GM21528 (cell line): ENCODE data around the gene GSG1L.

Experiments
- ATAC-seq: cut with Tn5 transposase; IDR thresholded peaks from one replicate; pipeline ENCODE4 v1.9.1; 2021; ENCODE audit warnings: mild to moderate bottlenecking, moderate library complexity; ENCODE audit not compliant: unreplicated experiment, low FRiP score

The GSG1L gene

DNA sequence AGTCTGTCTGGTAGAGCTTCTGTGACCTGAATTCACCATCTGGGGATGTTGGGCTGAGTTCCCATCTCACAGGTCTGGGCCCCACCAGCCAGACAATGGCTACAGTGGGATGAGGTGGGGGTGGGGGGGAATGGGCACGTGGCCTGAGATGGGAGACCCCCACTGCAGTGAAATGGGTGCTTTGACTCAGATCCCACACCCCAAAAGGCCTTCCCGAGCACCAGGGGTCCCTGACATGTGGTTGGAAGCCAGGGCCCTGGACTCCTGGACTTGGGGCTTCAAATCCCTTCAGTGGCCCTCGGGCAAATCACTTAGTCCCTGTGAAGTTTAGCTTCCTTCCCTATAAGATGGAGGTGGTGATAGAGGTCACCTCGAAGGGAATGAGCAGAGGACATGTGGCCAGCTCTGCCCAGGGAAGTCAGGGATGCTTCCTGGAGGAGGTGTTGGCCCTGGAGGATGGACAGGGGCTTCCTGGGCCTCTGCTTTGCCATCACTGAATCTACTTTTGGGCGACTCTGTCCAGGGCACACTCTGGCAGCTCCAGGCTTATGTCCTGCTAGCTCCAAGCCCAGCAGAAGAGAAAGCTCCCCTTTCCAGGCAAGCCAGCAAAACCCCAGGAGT lies 295.4 kb downstream of the GSG1L start:
- no peak for ATAC-seq

- ATAC-seq = no peak
These were observed 296.4 kb downstream of the GSG1L start for GRCh38 chr16:27767081-27767480.

- ATAC-seq = no peak
These were observed 297.1 kb downstream of the GSG1L start for GRCh38 chr16:27766236-27766925.

- ATAC-seq = no peak
These were observed 298.4 kb downstream of the GSG1L start for GRCh38 chr16:27764869-27765675.

DNA sequence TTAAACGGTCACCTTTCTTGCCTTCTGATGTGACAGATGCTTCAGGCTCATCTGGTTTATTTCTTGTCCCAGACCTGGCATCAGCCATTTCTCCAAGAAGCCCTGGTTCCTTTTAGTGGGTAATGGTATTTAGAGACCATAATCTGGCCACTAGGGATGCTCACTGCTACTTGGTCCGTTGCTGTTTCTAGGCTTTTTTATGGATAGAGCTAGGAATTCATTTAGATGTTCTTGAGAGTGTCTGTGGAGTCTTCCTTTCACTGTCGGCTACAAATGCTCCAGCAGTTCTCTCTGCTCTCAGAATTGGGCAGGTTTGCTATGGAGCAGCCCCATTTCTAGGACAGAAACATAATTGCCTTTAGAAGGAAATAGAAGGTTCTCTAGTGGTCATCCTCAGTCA lies 299.1 kb downstream of the GSG1L start:
- ATAC-seq = no peak

GRCh38 chr16:27762441-27762840 lies 301.1 kb downstream of the GSG1L start:
- no peak for ATAC-seq

GRCh38 chr16:27761816-27762215 lies 301.7 kb downstream of the GSG1L start:
- ATAC-seq = no peak

DNA sequence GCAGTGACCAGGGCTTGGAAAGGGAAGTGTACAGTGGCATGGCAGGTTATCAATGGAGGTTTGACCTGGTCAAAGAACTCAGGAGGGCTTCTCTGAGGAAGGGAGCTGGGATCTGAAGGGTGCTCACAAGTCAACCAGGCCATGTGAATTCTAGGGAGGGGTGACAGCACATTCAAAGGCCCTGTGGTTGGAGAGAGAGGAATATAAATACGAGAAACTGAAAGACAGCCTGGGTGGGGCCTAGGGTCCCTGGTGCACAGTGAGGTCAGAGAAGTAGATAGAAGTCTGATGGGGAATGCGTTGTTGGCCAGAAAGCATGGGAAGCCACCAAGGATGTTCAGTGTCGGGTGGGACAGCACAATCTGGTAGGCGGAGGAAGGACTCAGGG lies 302.7 kb downstream of the GSG1L start:
- no peak for ATAC-seq

GRCh38 chr16:27759967-27760788 lies 303.3 kb downstream of the GSG1L start:
- no peak for ATAC-seq

- no peak for ATAC-seq
These were observed 304.1 kb downstream of the GSG1L start for GRCh38 chr16:27759301-27759871.

GRCh38 chr16:27758544-27758943 lies 305.0 kb downstream of the GSG1L start:
- no peak for ATAC-seq

DNA sequence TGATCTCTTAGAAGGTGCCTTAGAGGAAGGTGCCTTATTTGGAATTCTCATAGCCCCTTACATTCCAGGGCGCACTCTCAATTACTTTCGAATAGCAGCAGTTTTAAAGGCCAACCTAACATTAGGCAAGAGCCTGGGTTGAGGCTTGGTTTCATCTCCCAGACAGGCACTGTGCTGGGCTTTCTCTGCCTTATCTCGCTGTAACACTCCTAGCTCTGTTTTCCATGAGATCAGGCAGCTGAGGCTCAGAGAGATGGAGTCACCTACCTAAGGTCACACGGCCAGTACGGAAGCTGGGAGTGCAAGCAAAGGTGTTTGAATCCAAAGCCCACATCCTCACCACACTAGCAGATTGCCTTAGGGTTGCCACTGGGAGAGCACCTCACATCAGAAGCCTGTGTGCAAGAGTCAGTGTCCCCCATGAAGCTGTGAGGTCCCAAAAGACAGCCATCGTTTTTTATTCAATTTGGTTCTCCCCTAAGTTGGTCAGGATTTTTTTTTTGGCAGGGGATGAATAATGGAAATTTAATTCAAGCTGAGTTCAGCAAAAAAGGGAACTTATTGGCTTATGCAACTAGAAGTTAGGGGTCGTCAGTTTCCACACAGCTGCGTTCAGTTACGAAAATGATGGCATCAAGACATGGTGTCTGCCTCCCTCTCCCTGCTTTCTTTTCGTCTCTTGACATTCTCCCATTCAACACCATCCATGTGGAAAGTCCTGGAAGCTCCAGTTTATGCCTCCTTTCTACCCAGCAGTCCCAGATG lies 307.1 kb downstream of the GSG1L start:
- ATAC-seq = no peak

GRCh38 chr16:27754788-27755690 lies 308.5 kb downstream of the GSG1L start:
- no peak for ATAC-seq

DNA sequence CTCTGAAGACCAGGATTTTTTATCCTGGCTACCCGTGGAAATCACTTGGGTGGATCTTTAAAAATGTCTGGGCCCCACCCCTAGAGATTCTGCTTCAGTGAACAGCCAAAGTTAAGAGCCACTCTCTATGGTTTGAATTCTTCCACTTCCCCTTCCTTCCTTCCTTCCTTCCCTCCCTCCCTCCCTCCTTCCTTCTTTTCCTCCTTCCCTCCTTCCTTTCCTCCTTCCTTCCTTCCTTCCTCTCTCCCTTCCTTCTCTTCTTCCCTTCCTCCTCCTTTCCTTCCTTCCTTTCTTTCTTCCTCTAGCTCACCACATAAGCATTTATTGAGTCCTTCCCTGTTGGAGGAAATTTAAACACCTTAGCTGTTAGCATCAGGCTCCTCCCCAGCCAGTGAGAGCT lies 310.0 kb downstream of the GSG1L start:
- ATAC-seq = no peak

DNA sequence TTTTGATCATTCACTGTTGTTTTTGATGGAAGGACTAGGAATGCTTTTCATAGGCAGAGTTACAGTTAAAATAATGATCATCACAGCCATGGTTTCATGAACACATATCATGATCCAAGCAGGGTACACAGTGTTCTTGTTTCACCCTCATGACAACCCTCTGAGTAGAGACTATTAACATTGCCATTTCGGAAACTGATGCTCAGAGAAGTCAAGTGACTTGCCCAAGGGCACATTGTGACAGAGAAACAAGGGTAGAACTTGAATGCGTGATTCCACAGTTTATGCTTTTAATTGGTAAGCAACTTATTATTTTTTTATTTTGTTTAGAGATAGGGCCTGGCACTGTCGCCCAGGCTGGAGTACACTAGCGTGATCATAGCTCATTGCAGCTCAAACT lies 311.3 kb downstream of the GSG1L start:
- ATAC-seq = no peak

DNA sequence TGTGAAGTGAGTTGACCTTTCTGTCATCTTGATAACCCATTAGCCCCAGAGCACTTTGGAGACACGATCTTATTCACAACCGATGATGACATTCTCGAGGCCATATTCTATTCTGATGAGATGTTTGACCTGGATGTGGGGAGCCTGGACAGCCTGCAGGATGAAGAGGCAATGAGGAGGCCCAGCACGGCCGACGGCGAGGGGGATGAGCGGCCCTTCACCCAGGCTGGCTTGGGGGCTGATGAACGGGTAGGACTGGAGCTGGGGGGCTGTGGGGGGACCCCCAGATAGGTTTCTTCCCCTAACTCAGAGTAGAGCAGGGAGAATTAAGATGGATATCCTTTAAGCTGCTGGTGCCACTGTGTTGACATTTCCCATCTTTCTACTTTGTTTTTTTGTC lies 311.8 kb downstream of the GSG1L start:
- no peak for ATAC-seq

GRCh38 chr16:27751233-27751632 lies 312.3 kb downstream of the GSG1L start:
- ATAC-seq = no peak

DNA sequence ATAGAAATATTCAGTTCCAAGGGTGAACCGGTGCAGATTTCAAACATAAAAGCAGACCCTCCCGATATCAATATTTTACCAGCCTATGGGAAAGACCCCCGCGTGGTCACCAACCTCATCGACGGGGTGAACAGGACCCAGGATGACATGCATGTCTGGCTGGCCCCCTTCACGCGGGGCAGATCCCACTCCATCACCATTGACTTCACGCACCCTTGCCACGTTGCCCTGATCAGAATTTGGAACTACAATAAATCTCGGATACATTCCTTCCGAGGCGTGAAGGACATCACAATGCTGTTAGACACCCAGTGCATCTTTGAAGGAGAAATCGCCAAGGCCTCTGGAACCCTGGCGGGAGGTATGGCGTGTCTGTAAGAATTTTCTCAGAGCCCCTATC lies 313.6 kb downstream of the GSG1L start:
- ATAC-seq = no peak

GRCh38 chr16:27749547-27749875 lies 314.0 kb downstream of the GSG1L start:
- ATAC-seq = no peak
